Loucy (cell line): ENCODE results near the gene TSPAN17.

ENCODE experiments used
- H2AFZ ChIP-seq: fragments of 200-600 bp; sonication (generic); 2 replicates; pipeline ENCODE4 v1.6.0; 2016; ENCODE audit warnings: antibody characterized with exemption, mild to moderate bottlenecking, low read length, moderate library complexity
- H3F3A ChIP-seq: fragments of 200-600 bp; 2 replicates; pipeline ENCODE4 v1.6.0; 2016; ENCODE audit warnings: antibody characterized with exemption, low read depth, mild to moderate bottlenecking
- H3K27me3 ChIP-seq: fragments of 200-600 bp; sonication (generic); 2 replicates; pipeline ENCODE4 v1.6.1; 2014; ENCODE audit warnings: low read length, mild to moderate bottlenecking; ENCODE audit not compliant: insufficient read depth, poor library complexity, severe bottlenecking
- H3K36me3 ChIP-seq: fragments of 200-600 bp; sonication (generic); 2 replicates; pipeline ENCODE4 v1.6.1; 2016; ENCODE audit warnings: low read length; ENCODE audit not compliant: insufficient read depth
- H3K4me1 ChIP-seq: fragments of 200-600 bp; sonication (generic); 2 replicates; pipeline ENCODE4 v1.5.1; 2014; ENCODE audit warnings: low read length, mild to moderate bottlenecking; ENCODE audit not compliant: insufficient read depth, poor library complexity, severe bottlenecking
- H3K4me2 ChIP-seq: fragments of 200-600 bp; sonication (generic); 2 replicates; pipeline ENCODE4 v1.6.0; 2014; ENCODE audit warnings: antibody characterized with exemption, low read length, low read depth, mild to moderate bottlenecking; ENCODE audit not compliant: poor library complexity, severe bottlenecking
- H3K4me3 ChIP-seq: fragments of 200-600 bp; sonication (generic); 2 replicates; pipeline ENCODE4 v1.5.1; 2014; ENCODE audit warnings: low read length, mild to moderate bottlenecking, mixed read lengths; ENCODE audit not compliant: poor library complexity, severe bottlenecking
- H3K79me2 ChIP-seq: fragments of 200-600 bp; sonication (generic); 2 replicates; pipeline ENCODE4 v1.6.1; 2014; ENCODE audit warnings: low read length; ENCODE audit not compliant: insufficient read depth
- H3K9ac ChIP-seq: fragments of 200-600 bp; sonication (generic); 2 replicates; pipeline ENCODE4 v1.6.0; 2014; ENCODE audit warnings: mild to moderate bottlenecking, low read depth, low read length, moderate library complexity; ENCODE audit not compliant: poor library complexity, severe bottlenecking
- H3K9me2 ChIP-seq: fragments of 200-600 bp; sonication (generic); replicated peaks from 2 replicates; pipeline ENCODE4 v1.6.1; 2016; ENCODE audit warnings: low read depth, low read length, mixed read lengths
- H3K9me3 ChIP-seq: fragments of 200-600 bp; sonication (generic); 2 replicates; pipeline ENCODE4 v1.6.1; 2014; ENCODE audit warnings: mild to moderate bottlenecking, antibody characterized with exemption, low read length, low read depth; ENCODE audit not compliant: insufficient read depth
- H4K20me1 ChIP-seq: fragments of 200-600 bp; sonication (generic); 2 replicates; pipeline ENCODE4 v1.6.0; 2014; ENCODE audit warnings: antibody characterized with exemption, low read length, mild to moderate bottlenecking; ENCODE audit not compliant: insufficient read depth, poor library complexity, severe bottlenecking
- CTCF ChIP-seq: fragments of 200-600 bp; sonication (generic); conservative IDR thresholded peaks from 2 replicates; pipeline ENCODE4 v1.5.1; 2014; ENCODE audit warnings: mild to moderate bottlenecking, antibody characterized with exemption, low read length
- EZH2phosphoT487 ChIP-seq: fragments of 200-600 bp; IDR thresholded peaks from 2 replicates; pipeline ENCODE4 v1.6.1; 2018; ENCODE audit warnings: antibody characterized with exemption, mild to moderate bottlenecking, moderate library complexity, borderline replicate concordance

Gene TSPAN17

GRCh38 chr5:176654856-176655255, 7.6 kb downstream of the TSPAN17 start:
- H3F3A ChIP-seq: no peaks in the 10 kb centered on the region

GRCh38 chr5:176656467-176656990, 9.2 kb downstream of the TSPAN17 start:
- no peak overlapping the region for H2AFZ ChIP-seq
- no peaks in the 10 kb centered on the region for H3K36me3 ChIP-seq
- H3K4me1 ChIP-seq: no peaks in the 10 kb centered on the region
- H3K4me2 ChIP-seq: no peak overlapping the region
- no peaks in the 10 kb centered on the region for H3K9me3 ChIP-seq
- H3K79me2 ChIP-seq: no peaks in the 10 kb centered on the region
- H3F3A ChIP-seq: no peaks in the 10 kb centered on the region
- no peaks in the 10 kb centered on the region for H3K27me3 ChIP-seq
- H3K4me3 ChIP-seq: no peak overlapping the region
- no peaks in the 10 kb centered on the region for H4K20me1 ChIP-seq
- H3K9me2 ChIP-seq: no peaks in the 10 kb centered on the region
- no peak overlapping the region for H3K9ac ChIP-seq
- TF ChIP-seq CTCF (no peak), EZH2phosphoT487 (no peak)

More at GRCh38 chr5:176654856-176655255, 7.6 kb downstream of the TSPAN17 start:
- H4K20me1 ChIP-seq: no peaks in the 10 kb centered on the region
- no peaks in the 10 kb centered on the region for H3K27me3 ChIP-seq
- no peaks in the 10 kb centered on the region for H3K4me1 ChIP-seq
- no peaks in the 10 kb centered on the region for H3K9me2 ChIP-seq
- H3K79me2 ChIP-seq: no peaks in the 10 kb centered on the region
- H3K4me3 ChIP-seq: no peak overlapping the region
- no peak overlapping the region for H2AFZ ChIP-seq
- TF ChIP-seq CTCF (no peak), EZH2phosphoT487 (no peak)
- H3K4me2 ChIP-seq: no peak overlapping the region
- H3K9ac ChIP-seq: no peak overlapping the region
- no peaks in the 10 kb centered on the region for H3K36me3 ChIP-seq
- no peaks in the 10 kb centered on the region for H3K9me3 ChIP-seq

- Histone ChIP-seq H3K36me3 (no peaks in the 10 kb centered on the region), H4K20me1 (no peaks in the 10 kb centered on the region)
Observed at GRCh38 chr5:176658007-176658599, 10.8 kb downstream of the TSPAN17 start.

More at GRCh38 chr5:176658007-176658599, 10.8 kb downstream of the TSPAN17 start:
- H3K9me3 ChIP-seq: no peaks in the 10 kb centered on the region
- no peaks in the 10 kb centered on the region for H3K9me2 ChIP-seq
- H3K79me2 ChIP-seq: no peaks in the 10 kb centered on the region
- no peak overlapping the region for H3K4me3 ChIP-seq
- H3F3A ChIP-seq: no peaks in the 10 kb centered on the region
- no peak overlapping the region for H3K9ac ChIP-seq
- no peaks in the 10 kb centered on the region for H3K4me1 ChIP-seq
- no peak for TF ChIP-seq EZH2phosphoT487
- TF ChIP-seq CTCF: peak; percentile 60
- H2AFZ ChIP-seq: no peak overlapping the region
- no peaks in the 10 kb centered on the region for H3K27me3 ChIP-seq
- no peak overlapping the region for H3K4me2 ChIP-seq
